Measurements from ENCODE around the gene TLR7.

Gene TLR7

GRCh38 chrX:12866451-12867377, at the start of gene TLR7:
Gene TLR7 (plus strand): TSS chrX:12867072. CDS start chrX:12867579, 507 bp downstream.
- DNase-seq: no peak

GRCh38 chrX:12817528-12817927, 49.3 kb upstream of the TLR7 start:
- no peak for DNase-seq

GRCh38 chrX:12819222-12819621, 47.6 kb upstream of the TLR7 start:
- DNase-seq: no peak

GRCh38 chrX:12820737-12821136, 46.1 kb upstream of the TLR7 start:
- no peak for DNase-seq

- no peak for DNase-seq
These were observed 41.9 kb upstream of the TLR7 start for GRCh38 chrX:12824944-12825343.

- no peak for DNase-seq
These were observed 41.1 kb upstream of the TLR7 start for GRCh38 chrX:12825801-12826200.

GRCh38 chrX:12843061-12843667, 23.7 kb upstream of the TLR7 start:
- no peak for DNase-seq

- no peak for DNase-seq
These were observed 23.1 kb upstream of the TLR7 start for GRCh38 chrX:12843668-12844279.

GRCh38 chrX:12844319-12844718, 22.6 kb upstream of the TLR7 start:
- no peak for DNase-seq

GRCh38 chrX:12865359-12865758, 1.5 kb upstream of the TLR7 start:
- DNase-seq: no peak

- DNase-seq: no peak
These were observed 813 bp downstream of the TLR7 start for GRCh38 chrX:12867685-12868084.

- DNase-seq: no peak
These were observed 1.9 kb downstream of the TLR7 start for GRCh38 chrX:12868747-12869146.

GRCh38 chrX:12871257-12871656, 4.4 kb downstream of the TLR7 start:
- DNase-seq: no peak

- no peak for DNase-seq
These were observed 5.9 kb downstream of the TLR7 start for GRCh38 chrX:12872741-12873140.

- no peak for DNase-seq
These were observed 7.7 kb downstream of the TLR7 start for GRCh38 chrX:12874581-12874980.

- DNase-seq: no peak
These were observed 10.5 kb downstream of the TLR7 start for GRCh38 chrX:12877386-12877785.

GRCh38 chrX:12878536-12878935, 11.7 kb downstream of the TLR7 start:
- DNase-seq: no peak

GRCh38 chrX:12881914-12882313, 15.0 kb downstream of the TLR7 start:
- DNase-seq: no peak

- no peak for DNase-seq
These were observed 18.6 kb downstream of the TLR7 start for GRCh38 chrX:12885508-12885907.

- DNase-seq: no peak
These were observed 19.7 kb downstream of the TLR7 start for GRCh38 chrX:12886545-12886944.

- no peak for DNase-seq
These were observed 20.3 kb downstream of the TLR7 start for GRCh38 chrX:12887141-12887540.

GRCh38 chrX:12887767-12888166, 20.9 kb downstream of the TLR7 start:
- no peak for DNase-seq

GRCh38 chrX:12890467-12890866, 23.6 kb downstream of the TLR7 start:
- DNase-seq: no peak

GRCh38 chrX:12891171-12891570, 24.3 kb downstream of the TLR7 start:
- no peak for DNase-seq

Data from SW 1271 (cell line).